ENCODE data around the gene PRRC2C.
"Not testable (repeated sequence)": the region's sequence is repeated elsewhere in the genome, so short reads cannot be mapped to it uniquely, and the experiment has no call there.

The PRRC2C gene

GRCh38 chr1:171485375-171486047 is at the start of gene PRRC2C:
PRRC2C (plus strand) TSS chr1:171485530; CDS start chr1:171512089, 26,559 bp downstream.
- peak; percentile 90 to 93 for DNase-seq

- no peak for DNase-seq
These were observed 46.9 kb upstream of the PRRC2C start for GRCh38 chr1:171438441-171438840.

- not testable (repeated sequence) for DNase-seq
These were observed 45.1 kb upstream of the PRRC2C start for GRCh38 chr1:171440201-171440600.

GRCh38 chr1:171441278-171441895 is 43.9 kb upstream of the PRRC2C start:
- not testable (repeated sequence) for DNase-seq

- no peak for DNase-seq
These were observed 38.9 kb upstream of the PRRC2C start for GRCh38 chr1:171446386-171446785.

- DNase-seq: no peak
These were observed 29.4 kb upstream of the PRRC2C start for GRCh38 chr1:171455967-171456366.

- DNase-seq: no peak
These were observed 27.9 kb upstream of the PRRC2C start for GRCh38 chr1:171457412-171457811.

- no peak for DNase-seq
These were observed 25.2 kb upstream of the PRRC2C start for GRCh38 chr1:171460018-171460620.

GRCh38 chr1:171467626-171468025 is 17.7 kb upstream of the PRRC2C start:
- no peak for DNase-seq

- no peak for DNase-seq
These were observed 17.1 kb upstream of the PRRC2C start for GRCh38 chr1:171468120-171468750.

- no peak for DNase-seq
These were observed 14.6 kb upstream of the PRRC2C start for GRCh38 chr1:171470726-171471125.

- DNase-seq: no peak
These were observed 13.1 kb upstream of the PRRC2C start for GRCh38 chr1:171472183-171472647.

- DNase-seq: no peak
These were observed 8.5 kb upstream of the PRRC2C start for GRCh38 chr1:171476829-171477228.

GRCh38 chr1:171477804-171478203 is 7.5 kb upstream of the PRRC2C start:
- DNase-seq: no peak

GRCh38 chr1:171480035-171480434 is 5.3 kb upstream of the PRRC2C start:
- DNase-seq: no peak

GRCh38 chr1:171484760-171485374 is 463 bp upstream of the PRRC2C start:
- DNase-seq: no peak

GRCh38 chr1:171486048-171486519 is 754 bp downstream of the PRRC2C start:
- peak; percentile 62 to 66 for DNase-seq

GRCh38 chr1:171487038-171487437 is 1.7 kb downstream of the PRRC2C start:
- DNase-seq: no peak

GRCh38 chr1:171488190-171488929 is 3.0 kb downstream of the PRRC2C start:
- DNase-seq: no peak

GRCh38 chr1:171494076-171494475 is 8.7 kb downstream of the PRRC2C start:
- no peak for DNase-seq

- DNase-seq: no peak
These were observed 10.1 kb downstream of the PRRC2C start for GRCh38 chr1:171495444-171495843.

- no peak for DNase-seq
These were observed 15.0 kb downstream of the PRRC2C start for GRCh38 chr1:171500304-171500703.
